CD4-positive, CD25-positive, alpha-beta regulatory T cell (primary cell): ENCODE data around the gene PKLR. TPM values are rescaled to one million over a fixed set of nuclear protein-coding genes. Genes with fewer than 3 reads are reported as not detected.
"Not testable (repeated sequence)": the region's sequence is repeated elsewhere in the genome, so short reads cannot be mapped to it uniquely, and the experiment has no call there.

Experiments used
- ATAC-seq, 2 donors: fragments of 150-1000 bp; cut with Tn5 transposase; one replicate each; pipeline ENCODE4 v1.10.0; 2021; ENCODE audit warnings: low read depth in 2 of 2, moderate number of reproducible peaks in 2 of 2, moderate library complexity in 1 of 2
- DNase-seq, 3 donors: peaks; one replicate each; pipeline versions ENCODE4 v3.0.0 to v3.0.0-alpha.2; 2012 to 2022; ENCODE audit warnings: mixed read lengths in 1 of 3
- H3K27ac ChIP-seq: one replicate; pipeline ENCODE4 v1.7.0; 2013; ENCODE audit warnings: mild to moderate bottlenecking, low read length; ENCODE audit not compliant: insufficient read depth, poor library complexity, severe bottlenecking
- H3K27me3 ChIP-seq: one replicate; pipeline ENCODE4 v1.7.0; 2013; ENCODE audit warnings: low read length; ENCODE audit not compliant: control insufficient read depth, insufficient read depth
- H3K36me3 ChIP-seq: one replicate; pipeline ENCODE4 v1.7.0; 2013; ENCODE audit warnings: mild to moderate bottlenecking, low read length, moderate library complexity; ENCODE audit not compliant: control insufficient read depth, insufficient read depth
- H3K4me1 ChIP-seq: 2 replicates; pipeline ENCODE4 v1.7.0; 2013; ENCODE audit warnings: mild to moderate bottlenecking, low read length; ENCODE audit not compliant: insufficient read depth, control insufficient read depth, poor library complexity, severe bottlenecking
- H3K4me3 ChIP-seq: one replicate; pipeline ENCODE4 v1.7.0; 2013; ENCODE audit warnings: low read depth, mild to moderate bottlenecking, low read length, moderate library complexity
- H3K9me3 ChIP-seq, 2 experiments: 1 replicate in 1 of 2; 2 replicates in 1 of 2; pipeline ENCODE4 v1.7.0; 2013; ENCODE audit warnings: low read length in 2 of 2, mild to moderate bottlenecking in 1 of 2, moderate library complexity in 1 of 2; ENCODE audit not compliant: control insufficient read depth in 2 of 2
- H3K27ac Mint-ChIP-seq, 3 donors: one replicate each; pipeline ENCODE4 v1.8.0; 2020 to 2022; ENCODE audit warnings: mild to moderate bottlenecking in 3 of 3, mixed read lengths in 3 of 3, moderate library complexity in 2 of 3
- H3K27me3 Mint-ChIP-seq: one replicate; pipeline ENCODE4 v1.8.0; 2022; ENCODE audit warnings: mild to moderate bottlenecking, mixed read lengths
- H3K36me3 Mint-ChIP-seq: one replicate; pipeline ENCODE4 v1.8.0; 2020; ENCODE audit warnings: mixed read lengths
- H3K4me1 Mint-ChIP-seq, 4 donors: one replicate each; pipeline ENCODE4 v1.8.0; 2020 to 2022; ENCODE audit warnings: mixed read lengths in 4 of 4, mild to moderate bottlenecking in 1 of 4
- H3K4me3 Mint-ChIP-seq, 4 donors: one replicate each; pipeline ENCODE4 v1.8.0; 2020 to 2022; ENCODE audit warnings: mild to moderate bottlenecking in 4 of 4, mixed read lengths in 4 of 4, moderate library complexity in 3 of 4
- H3K9me3 Mint-ChIP-seq, 7 donors: one replicate each; pipeline ENCODE4 v1.8.0; 2020 to 2022; ENCODE audit warnings: mixed read lengths in 7 of 7, mild to moderate bottlenecking in 3 of 7, moderate library complexity in 2 of 7
- polyA plus RNA-seq, 4 donors: library from polyadenylated mRNA; unstranded; fragments of 300-500 nt; fragmentation: Illumina TruSeq; gene quantifications; one replicate each; pipeline ENCODE4 v1.2.3, GENCODE V29; 2021
- total RNA-seq: library from RNA; stranded (reverse); gene quantifications from one replicate; pipeline ENCODE4 v1.2.3, GENCODE V29; 2022

Gene PKLR
- total and polyA plus RNA-seq, 5 donors from 2014 or later, result not detected

DNA sequence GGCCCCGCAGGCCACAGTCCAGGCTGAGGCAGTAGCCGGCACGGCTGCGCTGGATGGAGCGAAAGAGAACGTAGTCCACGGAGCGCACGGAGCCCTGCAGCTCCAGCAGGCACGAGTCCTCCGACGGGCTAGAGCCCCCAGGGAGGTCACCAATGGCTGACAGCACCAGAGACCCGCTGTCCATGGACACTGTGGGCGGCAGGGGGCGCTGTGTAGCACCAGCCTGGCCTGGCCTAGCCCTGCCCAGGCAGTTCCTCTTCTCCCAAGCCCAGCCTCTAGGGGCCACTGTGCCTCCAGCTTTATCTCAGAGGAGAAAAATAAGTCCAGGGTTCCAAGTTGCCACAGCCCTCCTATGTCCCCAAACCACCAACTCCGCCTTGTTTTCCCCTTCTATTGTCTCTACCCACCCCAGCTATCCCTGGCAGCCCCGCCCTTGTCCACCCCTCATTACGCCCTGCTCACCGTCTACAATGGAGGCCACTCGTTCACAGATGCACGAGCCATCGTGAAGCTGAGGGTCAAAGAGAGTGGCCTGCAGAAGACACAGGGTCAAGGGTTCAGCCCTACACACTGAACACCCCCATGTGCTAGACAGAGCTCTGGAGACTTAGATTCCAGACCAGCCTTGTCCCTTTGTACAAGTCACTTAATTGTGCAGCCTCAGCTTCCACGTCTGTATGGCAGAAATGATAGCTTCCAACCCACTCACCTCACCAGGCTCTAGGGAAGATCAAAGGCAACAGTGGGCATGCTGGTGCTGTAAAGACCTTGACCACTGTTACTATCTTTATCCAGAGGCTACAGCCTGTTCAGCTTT, 50.4 kb downstream of the PKLR start:
- no peaks in the 10 kb centered on the region for H3K36me3 ChIP-seq
- Mint-ChIP-seq H3K27me3 (no peaks in the 10 kb centered on the region), H3K36me3 (no peaks in the 10 kb centered on the region), H3K4me3 (peak overlapping the region; percentile 38 to 75 (median 66)), H3K4me1 (peaks cover 0 to 37% (median 13%) of the 10 kb centered on the region in 4 donors), H3K9me3 (no peaks in the 10 kb centered on the region), H3K27ac (peak overlapping the region; percentile 41 to 86 (median 70))
- H3K9me3 ChIP-seq, result no peaks in the 10 kb centered on the region
- H3K4me3 ChIP-seq, result peak overlapping the region; percentile 26
- no peak overlapping the region for H3K27ac ChIP-seq
- peak; percentile 97 to 99 for ATAC-seq
- no peaks in the 10 kb centered on the region for H3K27me3 ChIP-seq
- H3K4me1 ChIP-seq, result peaks cover 23% of the 10 kb centered on the region
- peak; percentile 90 to 93 (median 92) for DNase-seq

DNA sequence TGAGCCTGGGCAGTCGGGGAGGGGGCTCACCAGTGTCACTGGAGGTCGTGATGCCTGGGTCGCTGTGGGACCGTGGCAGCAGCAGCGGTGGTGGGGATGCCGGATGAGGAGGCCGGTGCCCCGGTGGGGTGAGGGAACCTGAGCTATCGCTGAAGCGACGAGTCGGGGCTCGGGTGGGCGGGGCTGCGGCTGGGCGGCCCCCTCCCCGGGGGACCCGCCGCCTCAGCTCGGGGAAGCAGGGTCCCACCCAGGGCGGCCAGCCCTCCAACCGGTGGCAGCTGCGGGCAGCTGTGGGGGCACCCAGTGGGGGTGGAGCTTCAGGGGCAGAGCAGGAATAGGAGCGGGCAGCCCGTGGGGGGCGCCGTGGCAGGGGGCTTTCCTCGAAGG, 51.0 kb downstream of the PKLR start:
- DNase-seq (no peak), ATAC-seq (no peak)
- Histone ChIP-seq H3K4me1 (peaks cover 17% of the 10 kb centered on the region), H3K4me3 (peak overlapping the region; percentile 26), H3K27ac (no peak overlapping the region), H3K27me3 (no peaks in the 10 kb centered on the region), H3K9me3 (no peaks in the 10 kb centered on the region), H3K36me3 (no peaks in the 10 kb centered on the region)
- H3K27ac Mint-ChIP-seq, result peak overlapping the region in 1 of 3 donors; percentile 75
- H3K4me3 Mint-ChIP-seq, result peak overlapping the region; percentile 50 to 77 (median 68)
- H3K9me3 Mint-ChIP-seq, result no peaks in the 10 kb centered on the region
- H3K36me3 Mint-ChIP-seq, result no peaks in the 10 kb centered on the region
- H3K27me3 Mint-ChIP-seq, result no peaks in the 10 kb centered on the region
- H3K4me1 Mint-ChIP-seq, result peaks cover 0 to 34% (median 15%) of the 10 kb centered on the region in 4 donors

DNA sequence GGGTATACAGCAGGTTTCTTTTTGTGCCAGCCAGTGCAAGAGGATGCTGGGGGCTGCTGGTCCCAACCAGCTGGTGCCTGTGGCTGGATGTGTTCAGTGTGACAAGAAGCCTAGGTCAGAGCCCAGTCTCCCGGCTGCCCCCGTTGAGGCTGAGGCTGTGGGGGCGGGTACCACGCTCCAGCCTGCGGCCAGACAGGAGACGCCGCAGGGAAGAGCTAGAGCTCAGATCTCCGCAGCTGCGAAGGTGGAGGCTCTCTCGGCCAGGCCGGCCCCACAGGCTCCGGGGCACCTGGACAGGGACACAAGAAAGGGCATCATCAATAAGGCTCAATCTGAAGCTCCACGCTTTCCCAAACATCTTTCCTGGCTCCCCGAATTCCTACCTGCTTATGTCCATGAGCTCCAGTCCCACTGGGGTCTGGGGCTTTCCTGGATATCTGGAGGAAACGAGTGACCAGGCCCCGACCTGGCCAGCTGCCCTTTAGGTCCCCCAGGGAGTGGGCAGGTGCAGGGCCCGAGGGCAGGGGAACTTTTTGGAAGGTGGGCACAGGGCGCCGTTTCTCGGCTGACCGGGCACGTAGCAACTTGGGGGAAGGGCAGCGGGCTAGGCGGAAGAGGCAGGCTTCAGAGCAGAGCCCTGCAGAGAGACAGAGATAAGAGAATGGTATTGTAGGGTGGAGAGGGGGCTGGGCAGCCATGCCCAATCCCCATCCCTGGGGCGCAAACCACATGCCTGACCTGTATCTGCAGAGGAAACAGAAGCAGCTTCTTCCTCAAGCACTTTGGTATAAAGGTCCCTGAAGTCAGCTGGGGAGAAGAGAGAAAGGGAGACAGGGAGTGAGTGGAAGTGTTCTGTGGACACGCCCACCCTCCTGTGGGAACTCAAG, 53.3 kb downstream of the PKLR start:
- Mint-ChIP-seq H3K27ac (no peak overlapping the region), H3K4me1 (peaks cover 7 to 38% (median 24%) of the 10 kb centered on the region in 4 donors), H3K9me3 (peaks cover 0 to 4% (median 2%) of the 10 kb centered on the region in 7 donors), H3K4me3 (peak overlapping the region in 2 of 4 donors; percentile 5 to 44), H3K27me3 (peaks cover 13% of the 10 kb centered on the region), H3K36me3 (peaks cover 4% of the 10 kb centered on the region)
- H3K36me3 ChIP-seq, result no peaks in the 10 kb centered on the region
- no peaks in the 10 kb centered on the region for H3K27me3 ChIP-seq
- H3K27ac ChIP-seq, result no peak overlapping the region
- H3K4me1 ChIP-seq, result peaks cover 27% of the 10 kb centered on the region
- H3K4me3 ChIP-seq, result no peak overlapping the region
- no peaks in the 10 kb centered on the region for H3K9me3 ChIP-seq
- ATAC-seq (no peak), DNase-seq (no peak)

DNA sequence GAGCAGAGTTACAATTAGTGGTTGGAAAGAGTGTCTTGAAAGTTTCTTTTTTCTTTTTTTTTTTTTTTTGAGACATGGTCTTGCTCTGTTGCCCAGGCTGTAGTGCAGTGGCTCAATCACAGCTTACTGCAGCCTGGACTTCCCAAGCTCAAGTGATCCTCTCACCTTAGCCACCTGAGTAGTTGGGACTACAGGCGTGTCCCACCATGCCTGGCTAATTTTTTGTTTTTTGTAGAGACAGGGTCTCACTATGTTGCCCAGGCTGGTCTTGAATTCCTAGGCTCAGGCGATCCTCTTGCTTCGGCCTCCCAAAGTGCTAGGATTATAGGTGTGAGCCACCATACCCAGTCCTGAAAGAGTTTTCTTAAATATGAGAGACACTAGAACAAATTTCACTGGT, 54.4 kb downstream of the PKLR start:
- H3K27ac ChIP-seq, H3K27me3 ChIP-seq, H3K9me3 ChIP-seq, H3K36me3 Mint-ChIP-seq, DNase-seq, ATAC-seq, H3K9me3 Mint-ChIP-seq, H3K36me3 ChIP-seq, H3K4me3 ChIP-seq: not testable (repeated sequence)
- peaks cover 11 to 46% (median 28%) of the 10 kb centered on the region in 4 donors for H3K4me1 Mint-ChIP-seq
- peak overlapping the region in 2 of 3 donors; percentile 14 to 53 for H3K27ac Mint-ChIP-seq
- peaks cover 29% of the 10 kb centered on the region for H3K4me1 ChIP-seq
- peak overlapping the region in 2 of 4 donors; percentile 52 to 97 for H3K4me3 Mint-ChIP-seq
- H3K27me3 Mint-ChIP-seq, result peaks cover 13% of the 10 kb centered on the region

DNA sequence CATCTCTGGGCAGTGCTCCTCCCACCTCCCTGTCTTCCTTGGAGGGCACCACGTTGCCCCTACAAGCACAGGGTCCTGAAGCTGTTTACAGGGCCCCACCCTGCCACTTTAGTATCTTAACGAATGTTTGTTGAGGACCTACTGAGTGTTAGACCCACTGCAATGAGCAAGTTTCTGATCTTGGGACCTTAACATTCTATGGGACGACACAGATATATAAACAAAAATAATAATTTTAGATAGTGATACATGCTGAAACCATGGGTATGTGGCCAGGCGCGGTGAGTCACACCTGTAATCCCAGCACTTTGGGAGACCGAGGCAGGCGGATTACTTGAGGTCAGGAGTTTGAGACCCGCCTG, 56.1 kb downstream of the PKLR start:
- Histone ChIP-seq H3K27me3 (no peaks in the 10 kb centered on the region), H3K4me3 (peak overlapping the region; percentile 73), H3K27ac (peak overlapping the region; percentile 79), H3K4me1 (peaks cover 37% of the 10 kb centered on the region), H3K9me3 (no peaks in the 10 kb centered on the region), H3K36me3 (no peaks in the 10 kb centered on the region)
- peaks cover 4% of the 10 kb centered on the region for H3K36me3 Mint-ChIP-seq
- ATAC-seq (no peak), DNase-seq (no peak)
- H3K9me3 Mint-ChIP-seq, result peaks cover 0 to 4% (median 2%) of the 10 kb centered on the region in 7 donors
- peak overlapping the region; percentile 90 to 99 (median 95) for H3K4me3 Mint-ChIP-seq
- H3K27ac Mint-ChIP-seq, result peak overlapping the region; percentile 98 to 100 (median 99)
- peaks cover 17 to 54% (median 36%) of the 10 kb centered on the region in 4 donors for H3K4me1 Mint-ChIP-seq
- H3K27me3 Mint-ChIP-seq, result peaks cover 13% of the 10 kb centered on the region

DNA sequence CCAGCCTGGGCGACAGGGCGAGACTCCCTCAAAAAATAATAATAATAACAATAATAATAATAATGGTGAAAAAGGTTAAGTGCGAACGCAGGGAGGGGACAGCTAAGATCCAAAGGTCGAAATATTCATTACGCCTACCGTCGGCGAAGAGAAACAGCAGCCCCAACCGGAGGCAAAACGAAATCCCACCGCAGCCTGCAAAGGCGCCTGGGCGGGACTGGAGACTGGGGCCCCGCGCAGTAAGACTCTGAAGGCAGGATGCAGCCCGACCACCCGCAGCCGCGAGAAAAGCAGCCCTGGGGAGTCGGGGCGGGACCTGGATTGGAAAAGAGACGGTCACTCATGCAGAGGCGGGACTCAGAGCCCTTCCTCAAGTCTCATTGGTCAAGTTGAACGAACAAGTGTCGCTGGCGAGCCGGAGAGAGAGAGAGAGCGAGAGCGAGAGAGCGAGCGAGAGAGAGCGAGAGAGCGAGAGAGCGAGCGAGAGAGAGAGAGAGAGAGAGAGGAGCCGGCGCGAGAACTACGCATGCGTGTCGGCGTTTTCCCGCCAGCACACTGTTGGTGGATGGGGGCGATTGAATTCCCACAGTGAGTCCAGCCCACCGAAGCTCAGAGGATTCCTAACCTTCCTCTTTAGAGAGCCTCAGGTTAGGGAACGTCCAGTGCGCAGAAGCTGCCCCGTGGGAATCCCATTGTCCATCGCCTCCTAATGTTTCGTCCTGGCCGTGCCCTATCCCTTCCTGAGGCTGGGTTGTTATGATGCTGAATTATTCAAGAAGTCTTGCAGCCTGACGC, 56.7 kb downstream of the PKLR start:
- peaks cover under 1% of the 10 kb centered on the region for H3K36me3 ChIP-seq
- H3K27me3 Mint-ChIP-seq, result peaks cover 13% of the 10 kb centered on the region
- H3K4me3 Mint-ChIP-seq, result peak overlapping the region; percentile 90 to 99 (median 95)
- H3K4me3 ChIP-seq, result peak overlapping the region; percentile 73
- H3K27me3 ChIP-seq, result no peaks in the 10 kb centered on the region
- peaks cover 34% of the 10 kb centered on the region for H3K4me1 ChIP-seq
- H3K27ac ChIP-seq, result peak overlapping the region; percentile 79
- peaks cover 4% of the 10 kb centered on the region for H3K36me3 Mint-ChIP-seq
- ATAC-seq, result peak; percentile 88 to 89
- peaks cover 17 to 57% (median 36%) of the 10 kb centered on the region in 4 donors for H3K4me1 Mint-ChIP-seq
- DNase-seq, result peak; percentile 87 to 99 (median 93)
- no peaks in the 10 kb centered on the region for H3K9me3 ChIP-seq
- H3K9me3 Mint-ChIP-seq, result peaks cover 0 to 4% (median 2%) of the 10 kb centered on the region in 7 donors
- peak overlapping the region; percentile 98 to 100 (median 99) for H3K27ac Mint-ChIP-seq

DNA sequence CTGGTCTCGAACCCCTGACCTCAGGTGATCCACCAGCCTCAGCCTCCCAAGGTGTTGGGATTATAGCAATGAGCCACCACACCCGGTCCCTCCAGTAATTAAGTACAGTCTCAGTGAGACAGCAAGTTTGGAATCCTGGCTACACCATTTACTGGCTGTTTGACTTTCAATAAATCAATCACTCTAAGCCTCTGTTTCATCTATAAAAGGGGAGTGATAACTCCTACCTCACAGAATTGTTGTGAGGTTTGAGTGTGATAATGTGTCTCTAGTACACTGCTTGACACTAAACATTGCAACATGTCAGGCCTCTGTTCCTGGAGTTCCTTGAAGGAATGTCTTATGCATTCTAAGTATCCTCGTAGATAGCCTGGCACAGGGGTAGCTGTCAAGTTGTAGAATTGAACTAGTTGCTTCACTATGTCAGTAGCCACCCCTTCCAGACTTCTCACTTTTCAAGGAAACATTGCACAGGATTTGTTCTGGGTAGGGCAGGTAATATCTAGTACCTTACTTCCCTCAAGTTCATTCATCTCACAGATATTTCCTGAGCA, 58.4 kb downstream of the PKLR start:
- peak overlapping the region; percentile 90 to 99 (median 95) for H3K4me3 Mint-ChIP-seq
- Histone ChIP-seq H3K27me3 (no peaks in the 10 kb centered on the region), H3K27ac (peak overlapping the region; percentile 79), H3K9me3 (no peaks in the 10 kb centered on the region), H3K36me3 (peaks cover 7% of the 10 kb centered on the region), H3K4me1 (peaks cover 34% of the 10 kb centered on the region), H3K4me3 (peak overlapping the region; percentile 73)
- peaks cover 10% of the 10 kb centered on the region for H3K36me3 Mint-ChIP-seq
- peak overlapping the region; percentile 48 to 98 (median 93) for H3K27ac Mint-ChIP-seq
- H3K4me1 Mint-ChIP-seq, result peaks cover 17 to 63% (median 36%) of the 10 kb centered on the region in 4 donors
- peaks cover 0 to 4% (median 2%) of the 10 kb centered on the region in 7 donors for H3K9me3 Mint-ChIP-seq
- ATAC-seq (no peak), DNase-seq (no peak)
- H3K27me3 Mint-ChIP-seq, result peaks cover 13% of the 10 kb centered on the region
